DMS79 (cell line): ENCODE data around the gene PTS.

Experiments used
- DNase-seq: peaks from one replicate; lab custom pipeline; 2025; lab: John Stamatoyannopoulos, UW

The PTS gene

GRCh38 chr11:112265659-112266409, 39.6 kb downstream of the PTS start:
- DNase-seq, result no peak

- no peak for DNase-seq
Observed at GRCh38 chr11:112266410-112266778, 40.2 kb downstream of the PTS start.

- no peak for DNase-seq
Observed at GRCh38 chr11:112267188-112267591, 41.0 kb downstream of the PTS start.

- no peak for DNase-seq
Observed at GRCh38 chr11:112268406-112268805, 42.2 kb downstream of the PTS start.

GRCh38 chr11:112269139-112269538, 42.9 kb downstream of the PTS start:
- DNase-seq, result no peak

- no peak for DNase-seq
Observed at GRCh38 chr11:112270551-112271180, 44.4 kb downstream of the PTS start.

- DNase-seq, result no peak
Observed at GRCh38 chr11:112271242-112271641, 45.0 kb downstream of the PTS start.

- DNase-seq, result no peak
Observed at GRCh38 chr11:112273066-112273465, 46.8 kb downstream of the PTS start.

GRCh38 chr11:112274007-112274783, 48.0 kb downstream of the PTS start:
- no peak for DNase-seq

- no peak for DNase-seq
Observed at GRCh38 chr11:112277029-112277428, 50.8 kb downstream of the PTS start.

GRCh38 chr11:112277941-112278340, 51.7 kb downstream of the PTS start:
- DNase-seq, result no peak

- DNase-seq, result no peak
Observed at GRCh38 chr11:112278803-112279202, 52.6 kb downstream of the PTS start.

GRCh38 chr11:112279901-112280267, 53.7 kb downstream of the PTS start:
- peak; percentile 69 for DNase-seq

- DNase-seq, result peak; percentile 87
Observed at GRCh38 chr11:112280268-112281126, 54.3 kb downstream of the PTS start.

GRCh38 chr11:112281726-112282125, 55.5 kb downstream of the PTS start:
- no peak for DNase-seq
